GM12891 (cell line): ENCODE results near the gene DHRSX.

Experiments used
- POLR2A ChIP-seq: IDR thresholded peaks from 2 replicates; pipeline ENCODE4 v1.6.1; 2011; ENCODE audit warnings: low read depth, low read length, control low read depth
- POLR2AphosphoS5 ChIP-seq: IDR thresholded peaks from 2 replicates; pipeline ENCODE4 v1.6.1; 2011; ENCODE audit warnings: low read depth, low read length, control low read depth

DNA sequence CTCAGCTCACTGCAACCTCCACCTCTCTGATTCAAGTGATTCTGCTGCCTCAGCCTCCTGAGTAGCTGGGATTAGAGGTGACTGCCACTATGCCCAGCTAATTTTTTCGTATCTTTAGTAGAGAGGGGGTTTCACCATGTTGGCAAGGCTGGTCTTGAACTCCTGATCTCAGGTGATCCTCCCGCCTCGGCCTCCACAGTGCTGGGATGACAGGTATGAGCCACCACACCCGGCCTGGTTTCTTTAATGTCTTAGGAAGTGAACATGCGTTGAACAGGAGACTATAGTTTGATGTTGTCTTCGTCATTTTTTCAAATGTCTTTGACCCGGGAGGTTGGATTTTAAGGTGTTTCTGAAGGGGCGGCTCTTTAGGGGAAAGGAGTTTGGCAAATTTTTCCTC lies 91.0 kb downstream of the DHRSX start:
- no peak for TF ChIP-seq POLR2A
- no peak for TF ChIP-seq POLR2AphosphoS5
